GM23248 (cell line): Measurements from ENCODE around the gene ASXL3.

Experiments used
- EZH2 ChIP-seq: fragments of 200-600 bp; sonication (generic); IDR thresholded peaks from 2 replicates; pipeline ENCODE4 v1.6.1; 2018; ENCODE audit warnings: antibody characterized with exemption, mild to moderate bottlenecking; ENCODE audit not compliant: insufficient read depth, poor library complexity, severe bottlenecking
- EZH2phosphoT487 ChIP-seq: fragments of 200-600 bp; sonication (generic); IDR thresholded peaks from 2 replicates; pipeline ENCODE4 v1.6.1; 2018; ENCODE audit warnings: antibody characterized with exemption, moderate library complexity, mild to moderate bottlenecking, low read depth; ENCODE audit not compliant: insufficient read depth

DNA sequence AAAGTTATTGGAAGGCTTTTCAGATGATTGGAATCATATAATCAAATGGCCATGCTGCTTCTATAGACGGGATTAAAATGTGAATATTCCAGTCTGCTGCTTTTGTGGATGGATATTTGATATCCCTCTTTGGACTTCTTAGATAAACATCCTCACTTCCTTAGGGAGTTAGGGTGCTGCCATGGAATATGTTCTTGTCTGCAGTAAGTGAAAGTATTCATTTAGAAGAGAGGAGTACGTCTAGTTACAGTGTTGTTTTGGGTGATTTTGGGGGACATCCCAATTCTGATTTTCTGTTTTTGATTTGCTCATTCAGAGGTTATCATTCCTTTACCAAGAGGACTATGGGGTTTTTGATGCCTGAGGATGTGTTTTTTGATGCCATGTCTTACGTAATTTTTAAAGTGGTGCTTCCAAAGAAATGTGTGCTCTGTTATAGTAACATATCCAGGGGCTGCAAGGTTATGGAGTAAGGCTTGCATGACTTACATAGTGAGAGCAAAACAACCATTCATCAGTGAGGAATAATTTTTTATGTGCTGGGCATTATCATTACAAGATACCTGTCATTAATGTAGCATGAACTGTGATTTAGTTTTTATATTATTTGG, 33.6 kb downstream of the ASXL3 start:
- no peak for TF ChIP-seq EZH2
- no peak for TF ChIP-seq EZH2phosphoT487
